Activated B cell treated with CpG ODN at 0.5 μM for 24 hours (primary cell): ENCODE data around the gene PLN. TPM values are rescaled to one million over a fixed set of nuclear protein-coding genes. Genes with fewer than 3 reads are reported as not detected.

Experiments used
- ATAC-seq: fragments of 200-7000 bp; cut with Tn5 transposase; one replicate; pipeline ENCODE4 v1.10.0; 2021; ENCODE audit warnings: low read depth, mild to moderate bottlenecking, moderate library complexity
- CTCF ChIA-PET: fragments of 350-600 bp; sonication (Branson Sonifier 250); formaldehyde crosslinking; loops from one replicate; lab custom pipeline; 2021; ENCODE audit warnings: antibody characterized with exemption; lab: Charles Lee
- POLR2A ChIA-PET: fragments of 350-600 bp; sonication (Branson Sonifier 250); formaldehyde crosslinking; loops from one replicate; lab custom pipeline; 2021; ENCODE audit warnings: antibody characterized with exemption; lab: Charles Lee
- DNase-seq: peaks from one replicate; pipeline ENCODE4 v3.0.0; 2022
- H3K27ac Mint-ChIP-seq: one replicate; pipeline ENCODE4 v1.8.0; 2020; ENCODE audit warnings: mixed read lengths
- H3K27me3 Mint-ChIP-seq: one replicate; pipeline ENCODE4 v1.8.0; 2021; ENCODE audit warnings: mixed read lengths
- H3K36me3 Mint-ChIP-seq: one replicate; pipeline ENCODE4 v1.8.0; 2021; ENCODE audit warnings: low read depth, mixed read lengths
- H3K4me1 Mint-ChIP-seq: one replicate; pipeline ENCODE4 v1.8.0; 2021; ENCODE audit warnings: mixed read lengths
- H3K4me3 Mint-ChIP-seq: one replicate; pipeline ENCODE4 v1.8.0; 2020; ENCODE audit warnings: mild to moderate bottlenecking, mixed read lengths
- H3K9me3 Mint-ChIP-seq: one replicate; pipeline ENCODE4 v1.8.0; 2020; ENCODE audit warnings: mixed read lengths
- intact Hi-C: fragments of 100-400 bp; cut with micrococcal nuclease; formaldehyde crosslinking; loops from one replicate; pipeline ENCODE4 v1.15.1; 2024
- total RNA-seq: library from RNA; stranded (reverse); gene quantifications from 2 replicates; pipeline ENCODE4 v1.2.3, GENCODE V29; 2022
- TF ChIP-seq, protein P1 (sequence below): fragments of 200-600 bp; IDR thresholded peaks from one replicate; pipeline ENCODE4 v1.8.0; 2022; ENCODE audit warnings: antibody characterized with exemption, mild to moderate bottlenecking

The PLN gene
- total RNA-seq, 1 donor from 2014 or later, result not detected

DNA sequence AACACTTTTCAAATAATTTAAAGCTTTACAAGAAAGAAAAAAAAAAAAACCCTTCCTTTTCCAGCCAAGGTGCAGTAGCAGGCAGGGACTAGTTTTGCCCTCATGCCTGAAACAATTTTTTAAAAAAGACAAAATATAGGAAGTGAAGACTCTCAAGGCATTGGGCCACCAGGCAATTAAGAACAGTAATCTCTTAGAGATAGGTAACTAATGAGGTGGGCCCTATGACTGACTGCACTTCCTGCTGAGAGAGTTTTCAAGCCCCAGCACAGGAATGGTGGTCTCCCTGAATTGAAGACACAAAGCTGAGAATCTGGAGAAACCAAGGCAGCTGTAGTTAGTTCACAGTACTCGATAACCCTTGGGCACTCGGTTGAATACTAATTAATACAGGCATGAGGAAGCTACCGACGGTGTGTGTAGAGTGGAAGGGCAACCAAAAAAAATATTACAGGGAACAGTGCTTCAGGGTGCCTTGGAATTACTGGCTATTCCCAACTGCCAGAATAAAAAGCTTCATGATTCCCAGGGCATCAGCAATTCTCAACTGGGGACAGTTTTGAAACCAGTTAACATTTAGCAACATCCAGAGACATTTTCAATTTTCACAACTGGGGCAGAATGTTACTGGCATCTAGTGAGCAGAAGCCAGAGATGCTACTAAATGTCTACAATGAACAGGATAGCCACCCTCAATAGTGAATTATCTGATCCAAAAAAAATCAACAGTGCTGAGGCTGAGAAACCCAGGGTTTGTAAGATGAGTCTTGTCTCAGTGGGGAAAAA lies 36.0 kb upstream of the PLN start:
- intact Hi-C loops, result no loop called here
- H3K27ac Mint-ChIP-seq, result no peak overlapping the region
- no peak overlapping the region for H3K4me3 Mint-ChIP-seq
- H3K4me1 Mint-ChIP-seq, result no peaks in the 10 kb centered on the region
- DNase-seq (no peak), ATAC-seq (no peak)
- ChIA-PET POLR2A (no interaction called here), CTCF (interaction anchor here (1.2 kb wide), 1 partner anchor 53 kb away, joined by 3 read pairs; no protein-coding TSS in a partner anchor)
- TF ChIP-seq, protein P1, sequence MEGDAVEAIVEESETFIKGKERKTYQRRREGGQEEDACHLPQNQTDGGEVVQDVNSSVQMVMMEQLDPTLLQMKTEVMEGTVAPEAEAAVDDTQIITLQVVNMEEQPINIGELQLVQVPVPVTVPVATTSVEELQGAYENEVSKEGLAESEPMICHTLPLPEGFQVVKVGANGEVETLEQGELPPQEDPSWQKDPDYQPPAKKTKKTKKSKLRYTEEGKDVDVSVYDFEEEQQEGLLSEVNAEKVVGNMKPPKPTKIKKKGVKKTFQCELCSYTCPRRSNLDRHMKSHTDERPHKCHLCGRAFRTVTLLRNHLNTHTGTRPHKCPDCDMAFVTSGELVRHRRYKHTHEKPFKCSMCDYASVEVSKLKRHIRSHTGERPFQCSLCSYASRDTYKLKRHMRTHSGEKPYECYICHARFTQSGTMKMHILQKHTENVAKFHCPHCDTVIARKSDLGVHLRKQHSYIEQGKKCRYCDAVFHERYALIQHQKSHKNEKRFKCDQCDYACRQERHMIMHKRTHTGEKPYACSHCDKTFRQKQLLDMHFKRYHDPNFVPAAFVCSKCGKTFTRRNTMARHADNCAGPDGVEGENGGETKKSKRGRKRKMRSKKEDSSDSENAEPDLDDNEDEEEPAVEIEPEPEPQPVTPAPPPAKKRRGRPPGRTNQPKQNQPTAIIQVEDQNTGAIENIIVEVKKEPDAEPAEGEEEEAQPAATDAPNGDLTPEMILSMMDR, result no peak
- H3K9me3 Mint-ChIP-seq, result no peaks in the 10 kb centered on the region
- peaks cover 15% of the 10 kb centered on the region for H3K36me3 Mint-ChIP-seq
- no peaks in the 10 kb centered on the region for H3K27me3 Mint-ChIP-seq

DNA sequence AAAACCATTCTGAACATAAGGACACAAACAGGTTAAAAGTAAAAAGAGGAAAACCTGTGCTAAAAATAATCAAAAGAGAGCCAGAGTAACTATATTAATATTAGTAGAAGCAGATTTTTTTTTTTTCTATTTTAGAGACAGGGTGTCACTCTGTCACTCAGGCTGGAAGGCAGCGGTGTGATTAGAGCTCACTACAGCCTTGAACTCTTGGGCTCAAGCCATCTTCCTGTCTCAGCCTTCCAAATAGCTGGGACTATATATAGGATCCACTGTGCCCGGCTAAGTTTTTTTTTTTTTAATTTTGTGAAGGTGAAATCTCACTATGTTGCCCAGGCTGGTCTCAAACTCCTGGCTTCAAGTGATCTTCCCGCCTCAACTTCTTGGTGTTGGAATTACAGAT lies 33.4 kb upstream of the PLN start:
- H3K4me3 Mint-ChIP-seq, result no peak overlapping the region
- no peaks in the 10 kb centered on the region for H3K27me3 Mint-ChIP-seq
- no peaks in the 10 kb centered on the region for H3K4me1 Mint-ChIP-seq
- intact Hi-C loops, result no loop called here
- TF ChIP-seq, protein P1, result no peak
- H3K27ac Mint-ChIP-seq, result no peak overlapping the region
- no peaks in the 10 kb centered on the region for H3K9me3 Mint-ChIP-seq
- no peak for DNase-seq
- no peak for ATAC-seq
- ChIA-PET POLR2A (no interaction called here), CTCF (no interaction called here)
- peaks cover 32% of the 10 kb centered on the region for H3K36me3 Mint-ChIP-seq

DNA sequence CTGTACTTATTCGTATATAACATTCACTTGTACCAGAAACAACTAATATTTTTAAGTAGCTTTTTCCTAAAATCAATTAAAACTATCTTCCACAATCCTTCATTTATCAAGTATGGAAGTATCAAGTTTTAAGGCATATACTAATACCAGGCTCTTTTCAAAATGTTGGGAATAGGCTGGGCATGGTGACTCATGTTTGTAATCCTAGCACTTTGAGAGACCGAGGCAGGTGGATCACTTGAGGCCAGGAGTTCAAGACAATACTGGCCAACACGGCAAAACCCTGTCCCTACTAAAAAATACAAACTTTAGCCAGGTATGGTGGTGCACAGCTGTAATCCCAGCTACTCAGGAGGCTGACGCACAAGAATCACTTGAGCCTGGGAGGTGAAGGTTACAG lies 25.7 kb upstream of the PLN start:
- CTCF ChIA-PET, result no interaction called here
- peaks cover 9% of the 10 kb centered on the region for H3K4me1 Mint-ChIP-seq
- H3K9me3 Mint-ChIP-seq, result no peaks in the 10 kb centered on the region
- POLR2A ChIA-PET, result no interaction called here
- ATAC-seq (no peak), DNase-seq (no peak)
- intact Hi-C loops, result no loop called here
- TF ChIP-seq, protein P1, result no peak
- H3K36me3 Mint-ChIP-seq, result peaks cover 35% of the 10 kb centered on the region
- no peaks in the 10 kb centered on the region for H3K27me3 Mint-ChIP-seq
- H3K27ac Mint-ChIP-seq, result no peak overlapping the region
- H3K4me3 Mint-ChIP-seq, result no peak overlapping the region

DNA sequence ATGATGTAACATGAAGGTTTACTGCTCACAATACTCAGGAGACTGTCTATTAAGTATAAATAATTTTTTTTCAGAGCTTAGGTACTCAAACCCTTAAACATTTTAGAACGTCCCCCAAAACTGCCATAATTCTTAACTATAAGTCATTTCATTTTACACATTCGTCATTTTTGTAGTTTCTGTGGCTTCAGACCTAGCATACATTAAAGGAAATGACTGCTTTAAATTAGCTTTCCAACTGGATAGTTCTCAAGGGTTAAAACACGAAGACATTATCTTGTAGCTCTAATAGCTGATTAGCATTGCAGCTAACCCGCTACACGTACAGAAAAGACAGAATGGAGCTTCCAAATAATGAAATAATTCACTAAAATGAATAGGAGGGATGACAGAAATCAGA lies 24.9 kb upstream of the PLN start:
- H3K27ac Mint-ChIP-seq, result no peak overlapping the region
- peaks cover 9% of the 10 kb centered on the region for H3K4me1 Mint-ChIP-seq
- DNase-seq (no peak), ATAC-seq (no peak)
- TF ChIP-seq, protein P1, result no peak
- POLR2A ChIA-PET, result no interaction called here
- H3K9me3 Mint-ChIP-seq, result no peaks in the 10 kb centered on the region
- no peaks in the 10 kb centered on the region for H3K27me3 Mint-ChIP-seq
- CTCF ChIA-PET, result no interaction called here
- peaks cover 27% of the 10 kb centered on the region for H3K36me3 Mint-ChIP-seq
- intact Hi-C loops, result no loop called here
- no peak overlapping the region for H3K4me3 Mint-ChIP-seq

DNA sequence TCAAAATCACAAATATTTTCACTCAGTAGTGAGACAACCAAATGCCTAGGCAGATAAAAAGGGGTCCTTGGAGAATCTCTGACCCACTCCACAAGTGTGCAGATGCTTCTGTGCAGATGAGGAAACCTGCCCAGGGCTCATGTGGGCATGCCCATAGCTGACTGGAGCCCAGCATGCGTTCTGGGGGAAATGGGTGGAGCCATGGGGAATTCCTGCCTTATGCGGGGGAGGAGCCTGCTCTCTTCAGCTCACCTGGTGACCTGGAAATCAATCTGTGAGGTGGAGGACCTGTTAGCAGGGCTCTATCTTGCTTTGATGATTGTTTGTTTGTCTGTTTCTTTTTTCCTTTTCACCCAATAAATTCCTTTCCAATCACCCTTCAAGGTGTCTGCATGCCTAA lies 23.4 kb upstream of the PLN start:
- TF ChIP-seq, protein P1, result no peak
- ATAC-seq, result no peak
- no peak overlapping the region for H3K4me3 Mint-ChIP-seq

More for the DNA sequence above, 23.4 kb upstream of the PLN start:
- peaks cover 20% of the 10 kb centered on the region for H3K36me3 Mint-ChIP-seq
- intact Hi-C loops, result no loop called here
- DNase-seq, result no peak
- POLR2A ChIA-PET, result no interaction called here
- CTCF ChIA-PET, result no interaction called here
- no peaks in the 10 kb centered on the region for H3K9me3 Mint-ChIP-seq
- peaks cover 9% of the 10 kb centered on the region for H3K4me1 Mint-ChIP-seq
- no peaks in the 10 kb centered on the region for H3K27me3 Mint-ChIP-seq
- no peak overlapping the region for H3K27ac Mint-ChIP-seq
